ENCODE measurements around the gene LRIG3. TPM values are rescaled to one million over a fixed set of nuclear protein-coding genes. Genes with fewer than 3 reads are reported as not detected.

LRIG3 gene
- total and polyA plus RNA-seq, 2 of the 4 experiments (the other 2 are of a cell fraction) = 26.4 to 71.2 TPM

GRCh38 chr12:58860056-58860787 lies 60.1 kb downstream of the LRIG3 start:
- Histone ChIP-seq H2AK5ac (ENCODE audit: low read depth, low read length) (no peak overlapping the region), H3K27me3 (ENCODE audit: control insufficient read depth, insufficient read depth, low read length) (no peaks in the 10 kb centered on the region), H3K36me3 (ENCODE audit: control insufficient read depth, insufficient read depth, low read length) (no peaks in the 10 kb centered on the region), H3K23ac (ENCODE audit: low read depth, low read length) (no peak overlapping the region), H3K9me3 (ENCODE audit: control insufficient read depth, insufficient read depth, low read length) (no peaks in the 10 kb centered on the region), H3K9me1 (ENCODE audit: insufficient read depth, low read length) (no peaks in the 10 kb centered on the region), H2BK5ac (ENCODE audit: low read depth, low read length, poor library complexity, severe bottlenecking) (no peak overlapping the region), H3K18ac (ENCODE audit: low read depth, low read length) (no peak overlapping the region), H2BK20ac (ENCODE audit: low read depth, low read length) (no peak overlapping the region), H3K4me1 (ENCODE audit: control insufficient read depth, insufficient read depth, low read length) (no peaks in the 10 kb centered on the region), H2BK120ac (ENCODE audit: low read depth, low read length) (no peak overlapping the region), H3K27ac (ENCODE audit: insufficient read depth, low read length) (no peak overlapping the region), H3K56ac (ENCODE audit: extremely low read depth, insufficient read depth, low read length) (no peak overlapping the region), H3K4me3 (ENCODE audit: insufficient read depth, low read depth, low read length) (no peak overlapping the region), H2AK9ac (replicated peaks; ENCODE audit: low read depth, low read length, poor library complexity) (no peak overlapping the region), H2AFZ (replicated peaks; ENCODE audit: low read length, poor library complexity) (no peak overlapping the region), H3K14ac (replicated peaks; ENCODE audit: low read depth, low read length) (no peak overlapping the region), H3K4me2 (ENCODE audit: low read depth, low read length) (no peak overlapping the region), H3K9ac (ENCODE audit: low read depth, low read length) (no peak overlapping the region), H4K20me1 (ENCODE audit: insufficient read depth, low read length) (no peaks in the 10 kb centered on the region), H4K5ac (ENCODE audit: low read depth, low read length) (no peak overlapping the region), H4K91ac (ENCODE audit: insufficient read depth, low read depth, low read length) (no peak overlapping the region), H4K8ac (ENCODE audit: low read depth in 2 of 2, low read length in 2 of 2) (no peak overlapping the region), H2BK15ac (ENCODE audit: low read depth, low read length) (no peak overlapping the region), H3K79me1 (ENCODE audit: low read depth in 1 of 2, low read length in 2 of 2) (no peaks in the 10 kb centered on the region), H3K4ac (ENCODE audit: low read depth, low read length) (no peak overlapping the region)
- DNase-seq (no peak), ATAC-seq (ENCODE audit: low read depth) (peak; percentile 14; the same call in 1 of the 2 replicates)
- dilution Hi-C loops (cut with HindIII; ENCODE audit: low sequenced_read_pairs, unreplicated experiment) (no loop called here), in situ Hi-C loops (cut with MboI; ENCODE audit: low sequenced_read_pairs) (no loop called here), intact Hi-C loops (cut with micrococcal nuclease) (loop anchor here (2.0 to 10.0 kb wide), 2 partner anchors 319 to 1295 kb away; no protein-coding TSS in a partner anchor)
- POLR2A ChIA-PET (ENCODE audit: unreplicated experiment) = no interaction called here
- no TSS peak for BruUV-seq (replicated peaks)
- 100% methylated on average over 4 of the region's 8 CpGs; no CpG with 5 or more reads in 1 of the 2 experiments for WGBS, 2 experiments (ENCODE audit: extremely low coverage in 2 of 2, insufficient read length in 1 of 2)
- CTCF ChIA-PET = no interaction called here
- TF ChIP-seq POLR2A (IDR thresholded peaks at IDR 0.05; ENCODE audit: low read depth, low read length) (no peak), MAZ (IDR thresholded peaks at IDR 0.05; ENCODE audit: borderline replicate concordance, low read depth, low read length) (no peak), CTCF (conservative IDR thresholded peaks at IDR 0.05; ENCODE audit: low read depth, low read length) (no peak), MAFK (IDR thresholded peaks at IDR 0.05; ENCODE audit: low read depth, low read length) (no peak), FOS (IDR thresholded peaks at IDR 0.05; ENCODE audit: low read depth, low read length) (no peak), BHLHE40 (IDR thresholded peaks at IDR 0.05; ENCODE audit: low read depth, low read length) (no peak), RFX5 (IDR thresholded peaks at IDR 0.05; ENCODE audit: low read depth, low read length) (no peak), MXI1 (IDR thresholded peaks at IDR 0.05; ENCODE audit: borderline replicate concordance, low read depth, low read length) (no peak), USF2 (IDR thresholded peaks at IDR 0.05; ENCODE audit: low read depth, low read length) (no peak), SMC3 (IDR thresholded peaks at IDR 0.05; ENCODE audit: low read depth, low read length) (no peak), NFE2L2 (IDR thresholded peaks at IDR 0.05; ENCODE audit: low read depth, low read length) (no peak), RCOR1 (IDR thresholded peaks at IDR 0.05; ENCODE audit: insufficient replicate concordance, low read length) (no peak), CEBPB (IDR thresholded peaks at IDR 0.05; ENCODE audit: low read depth, low read length) (no peak), CHD1 (IDR thresholded peaks at IDR 0.05; ENCODE audit: low read depth, low read length) (no peak), RAD21 (IDR thresholded peaks at IDR 0.05; ENCODE audit: low read length) (no peak), ELK1 (IDR thresholded peaks at IDR 0.05; ENCODE audit: borderline replicate concordance, low read depth, low read length) (no peak)
